Natural killer cell (primary cell): ENCODE results near the gene TMEM130. TPM values are rescaled to one million over a fixed set of nuclear protein-coding genes. Genes with fewer than 3 reads are reported as not detected.
A peak's percentile ranks its signal among the peaks of the same experiment; 100 is the strongest.
"Not testable (repeated sequence)": the region's sequence is repeated elsewhere in the genome, so short reads cannot be mapped to it uniquely, and the experiment has no call there.

Experiments
- ATAC-seq, 3 donors: fragments of 150-1000 bp in 2 of 3; fragments of 200-7000 bp in 1 of 3; cut with Tn5 transposase; 1 replicate in 1 of 3; 2 replicates in 2 of 3; pipeline ENCODE4 v1.10.0; 2021; ENCODE audit warnings: mild to moderate bottlenecking in 2 of 3, moderate library complexity in 2 of 3
- DNase-seq, 2 donors: peaks; one replicate each; pipeline versions ENCODE4 v3.0.0 to v3.0.0-alpha.2; 2013 to 2021; ENCODE audit warnings: mixed read lengths in 1 of 2
- H3K27ac ChIP-seq: one replicate; pipeline ENCODE4 v1.5.1; 2013; ENCODE audit warnings: mild to moderate bottlenecking, low read length
- H3K27me3 ChIP-seq: one replicate; pipeline ENCODE4 v1.6.1; 2013; ENCODE audit warnings: low read length; ENCODE audit not compliant: control insufficient read depth, insufficient read depth
- H3K36me3 ChIP-seq: one replicate; pipeline ENCODE4 v1.6.1; 2013; ENCODE audit warnings: low read length; ENCODE audit not compliant: control insufficient read depth, insufficient read depth
- H3K4me1 ChIP-seq: one replicate; pipeline ENCODE4 v1.6.1; 2013; ENCODE audit warnings: low read length; ENCODE audit not compliant: control insufficient read depth, insufficient read depth
- H3K4me3 ChIP-seq: one replicate; pipeline ENCODE4 v1.5.1; 2013; ENCODE audit warnings: low read length
- H3K9me3 ChIP-seq: one replicate; pipeline ENCODE4 v1.6.1; 2013; ENCODE audit warnings: low read length; ENCODE audit not compliant: control insufficient read depth, insufficient read depth
- H3K27ac Mint-ChIP-seq, 2 donors: one replicate each; pipeline ENCODE4 v1.8.0; 2022; ENCODE audit warnings: mild to moderate bottlenecking in 2 of 2, mixed read lengths in 2 of 2, moderate library complexity in 1 of 2
- H3K27me3 Mint-ChIP-seq, 2 donors: one replicate each; pipeline ENCODE4 v1.8.0; 2022; ENCODE audit warnings: low read depth in 2 of 2, mixed read lengths in 2 of 2
- H3K36me3 Mint-ChIP-seq: one replicate; pipeline ENCODE4 v1.8.0; 2022; ENCODE audit warnings: mixed read lengths
- H3K4me1 Mint-ChIP-seq, 2 donors: one replicate each; pipeline ENCODE4 v1.8.0; 2022; ENCODE audit warnings: mixed read lengths in 2 of 2
- H3K4me3 Mint-ChIP-seq: one replicate; pipeline ENCODE4 v1.8.0; 2022; ENCODE audit warnings: mild to moderate bottlenecking, moderate library complexity, mixed read lengths
- H3K9me3 Mint-ChIP-seq, 2 donors: one replicate each; pipeline ENCODE4 v1.8.0; 2022; ENCODE audit warnings: mixed read lengths in 2 of 2
- WGBS: methylation state at CpG from one replicate; pipeline ENCODE4 v1.1.7; 2013; ENCODE audit warnings: missing lambda C conversion rate; ENCODE audit not compliant: insufficient coverage; 5-methylcytosine and 5-hydroxymethylcytosine counted together
- intact Hi-C: fragments of 100-400 bp; cut with micrococcal nuclease; formaldehyde crosslinking; loops from one replicate; pipeline ENCODE4 v1.14.2; 2022
- total RNA-seq, 4 donors: library from RNA; stranded (reverse); fragments of 120-200 nt in 1 of 4; gene quantifications; one replicate each; pipeline versions ENCODE4 v1.2.3 to v1.2.4, GENCODE V29; 2013 to 2022
- TF ChIP-seq, protein P1 (sequence below): fragments of 200-600 bp; IDR thresholded peaks from one replicate; pipeline ENCODE4 v1.8.0; 2022; ENCODE audit warnings: antibody characterized with exemption

TMEM130 gene
- total RNA-seq, 3 donors from 2014 or later (not counting 1 experiment from before 2014, with no cell fraction given), result not detected

DNA sequence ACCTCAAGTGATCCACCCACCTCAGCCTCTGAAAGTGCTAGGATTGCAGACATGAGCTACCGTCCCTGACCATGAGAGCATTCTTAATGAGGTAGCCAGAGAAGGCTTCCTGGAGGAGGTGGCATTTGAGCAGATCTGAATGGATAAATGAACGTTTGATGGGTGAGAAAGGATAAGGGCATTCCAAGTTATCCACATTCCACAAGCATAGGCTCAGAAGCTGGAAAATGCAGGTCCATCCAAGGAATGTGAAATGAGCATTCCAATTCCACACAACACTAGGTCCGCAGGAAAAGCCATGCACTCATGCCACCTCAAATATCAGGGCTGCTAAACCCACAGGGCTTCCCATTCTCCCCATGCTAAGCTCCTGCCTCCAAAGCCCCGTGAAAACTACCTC is 17.0 kb downstream of the TMEM130 start:
- Mint-ChIP-seq H3K36me3 (no peaks in the 10 kb centered on the region), H3K27ac (no peak overlapping the region), H3K27me3 (peaks cover 0 to 3% of the 10 kb centered on the region in 2 donors), H3K4me1 (no peaks in the 10 kb centered on the region), H3K9me3 (peaks cover 0 to 2% of the 10 kb centered on the region in 2 donors), H3K4me3 (no peak overlapping the region)
- H3K36me3 ChIP-seq, result no peaks in the 10 kb centered on the region
- H3K9me3 ChIP-seq, result no peaks in the 10 kb centered on the region
- H3K4me1 ChIP-seq, result no peaks in the 10 kb centered on the region
- ATAC-seq (no peak), DNase-seq (no peak)
- TF ChIP-seq, protein P1, sequence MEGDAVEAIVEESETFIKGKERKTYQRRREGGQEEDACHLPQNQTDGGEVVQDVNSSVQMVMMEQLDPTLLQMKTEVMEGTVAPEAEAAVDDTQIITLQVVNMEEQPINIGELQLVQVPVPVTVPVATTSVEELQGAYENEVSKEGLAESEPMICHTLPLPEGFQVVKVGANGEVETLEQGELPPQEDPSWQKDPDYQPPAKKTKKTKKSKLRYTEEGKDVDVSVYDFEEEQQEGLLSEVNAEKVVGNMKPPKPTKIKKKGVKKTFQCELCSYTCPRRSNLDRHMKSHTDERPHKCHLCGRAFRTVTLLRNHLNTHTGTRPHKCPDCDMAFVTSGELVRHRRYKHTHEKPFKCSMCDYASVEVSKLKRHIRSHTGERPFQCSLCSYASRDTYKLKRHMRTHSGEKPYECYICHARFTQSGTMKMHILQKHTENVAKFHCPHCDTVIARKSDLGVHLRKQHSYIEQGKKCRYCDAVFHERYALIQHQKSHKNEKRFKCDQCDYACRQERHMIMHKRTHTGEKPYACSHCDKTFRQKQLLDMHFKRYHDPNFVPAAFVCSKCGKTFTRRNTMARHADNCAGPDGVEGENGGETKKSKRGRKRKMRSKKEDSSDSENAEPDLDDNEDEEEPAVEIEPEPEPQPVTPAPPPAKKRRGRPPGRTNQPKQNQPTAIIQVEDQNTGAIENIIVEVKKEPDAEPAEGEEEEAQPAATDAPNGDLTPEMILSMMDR, result no peak
- H3K27me3 ChIP-seq, result no peaks in the 10 kb centered on the region
- no peak overlapping the region for H3K27ac ChIP-seq
- 89% methylated on average over 4 of the region's 4 CpGs for WGBS
- no peak overlapping the region for H3K4me3 ChIP-seq
- intact Hi-C loops, result no loop called here

DNA sequence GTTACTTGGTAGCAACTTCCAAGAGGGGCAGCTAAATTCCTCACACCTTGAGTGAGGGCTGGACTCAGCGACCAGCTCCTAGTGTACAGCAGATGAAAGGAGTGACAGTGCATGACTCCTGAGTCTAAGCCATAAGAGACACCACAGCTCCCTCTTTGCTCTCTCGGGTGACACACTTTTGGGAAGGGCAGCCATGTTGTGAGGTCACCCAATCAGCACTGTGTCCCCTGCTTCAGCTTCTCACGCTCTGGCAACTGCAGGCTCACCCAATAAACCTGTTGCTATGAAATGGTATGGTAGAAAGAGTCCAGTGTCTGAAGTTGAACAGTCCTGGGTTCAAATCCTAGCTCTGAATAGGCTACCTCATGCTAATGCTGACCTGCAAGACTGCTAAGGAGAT is 20.9 kb downstream of the TMEM130 start:
- Mint-ChIP-seq H3K27me3 (peaks cover 0 to 3% of the 10 kb centered on the region in 2 donors), H3K4me1 (no peaks in the 10 kb centered on the region), H3K4me3 (no peak overlapping the region), H3K36me3 (no peaks in the 10 kb centered on the region), H3K9me3 (peaks cover 0 to 2% of the 10 kb centered on the region in 2 donors), H3K27ac (no peak overlapping the region)
- Histone ChIP-seq H3K36me3 (no peaks in the 10 kb centered on the region), H3K27me3 (no peaks in the 10 kb centered on the region), H3K27ac (no peak overlapping the region), H3K9me3 (no peaks in the 10 kb centered on the region), H3K4me1 (no peaks in the 10 kb centered on the region), H3K4me3 (no peak overlapping the region)
- WGBS, result 80% methylated on average over 3 of the region's 3 CpGs
- DNase-seq, result no peak
- no peak for ATAC-seq
- intact Hi-C loops, result no loop called here
- TF ChIP-seq, protein P1, result no peak

DNA sequence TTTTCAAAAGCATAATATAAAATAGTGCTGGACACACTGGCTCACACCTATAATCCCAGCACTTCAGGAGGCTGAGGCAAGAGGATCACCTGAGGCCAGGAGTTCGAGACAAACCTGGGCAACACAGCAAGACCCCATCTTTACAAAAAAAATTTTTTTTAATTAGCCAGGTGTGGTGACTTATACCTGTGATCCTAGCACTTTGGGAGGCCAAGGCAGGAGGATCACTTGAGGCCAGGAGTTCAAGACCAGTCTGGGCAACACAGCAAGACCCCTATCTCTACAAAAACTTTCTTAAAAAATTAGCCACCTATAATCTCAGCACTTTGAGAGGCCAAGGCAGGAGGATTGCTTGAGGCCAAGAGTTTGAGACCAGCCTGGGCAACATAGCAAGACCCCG is 27.3 kb downstream of the TMEM130 start:
- H3K9me3 ChIP-seq, H3K4me3 Mint-ChIP-seq, H3K4me1 ChIP-seq, H3K4me1 Mint-ChIP-seq, H3K36me3 Mint-ChIP-seq, H3K36me3 ChIP-seq, H3K27me3 ChIP-seq, intact Hi-C loops, DNase-seq, H3K4me3 ChIP-seq, H3K27ac Mint-ChIP-seq, H3K9me3 Mint-ChIP-seq, H3K27ac ChIP-seq, H3K27me3 Mint-ChIP-seq, ATAC-seq: not testable (repeated sequence)
- WGBS, result 90% methylated on average over 2 of the region's 2 CpGs

DNA sequence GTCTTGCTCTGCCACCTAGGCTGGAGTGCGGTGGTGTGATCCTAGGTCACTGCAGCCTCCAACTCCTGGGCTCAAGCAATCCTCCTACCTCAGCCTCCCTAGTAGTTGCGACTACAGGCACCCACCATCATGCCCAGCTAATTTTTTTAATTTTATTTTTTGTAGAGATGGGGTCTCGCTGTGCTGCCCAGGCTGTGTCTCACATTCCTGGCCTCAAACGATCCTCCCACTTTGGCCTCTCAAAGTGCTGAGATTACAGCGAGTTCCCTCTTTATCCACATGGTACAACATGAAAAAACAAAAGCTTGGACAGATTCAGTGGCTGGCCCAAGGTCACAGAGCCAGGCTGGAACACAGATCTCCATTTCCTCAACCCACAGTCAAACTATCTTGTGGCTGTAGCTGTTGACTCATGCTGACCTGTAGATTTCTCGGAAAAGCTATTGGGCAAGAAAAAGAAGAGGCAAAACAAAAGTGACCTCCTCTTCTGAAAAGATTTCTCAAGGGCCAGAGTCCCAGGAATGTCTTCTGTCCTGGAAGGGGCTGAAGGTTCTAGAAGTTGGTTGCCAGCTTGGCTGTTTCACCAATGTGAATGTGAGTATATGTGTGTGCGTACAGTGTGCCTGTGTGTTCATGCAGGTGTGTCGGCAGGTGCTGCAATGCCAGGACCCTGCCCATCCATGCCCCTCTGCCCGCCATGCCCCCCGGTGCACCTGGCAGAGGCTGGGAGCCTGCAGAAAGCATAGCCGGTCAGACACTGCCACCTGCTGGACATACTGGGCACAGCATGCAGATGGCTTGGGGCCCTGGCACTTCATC is 28.4 kb downstream of the TMEM130 start:
- Histone ChIP-seq H3K36me3 (no peaks in the 10 kb centered on the region), H3K4me1 (no peaks in the 10 kb centered on the region), H3K27ac (no peak overlapping the region), H3K27me3 (no peaks in the 10 kb centered on the region), H3K9me3 (no peaks in the 10 kb centered on the region), H3K4me3 (no peak overlapping the region)
- intact Hi-C loops, result loop anchor here (1.0 kb wide), 1 partner anchor 408 kb away; no protein-coding TSS in a partner anchor
- Mint-ChIP-seq H3K27ac (no peak overlapping the region), H3K9me3 (no peaks in the 10 kb centered on the region), H3K36me3 (no peaks in the 10 kb centered on the region), H3K27me3 (peaks cover 0 to 3% of the 10 kb centered on the region in 2 donors), H3K4me3 (no peak overlapping the region), H3K4me1 (no peaks in the 10 kb centered on the region)
- DNase-seq (peak; percentile 67 to 80), ATAC-seq (peak; percentile 69 to 91 (median 80))
- TF ChIP-seq, protein P1, result peak; percentile 96
- WGBS, result 42% methylated on average over 10 of the region's 11 CpGs
